ENCODE measurements around the gene PRDM5.

DNA sequence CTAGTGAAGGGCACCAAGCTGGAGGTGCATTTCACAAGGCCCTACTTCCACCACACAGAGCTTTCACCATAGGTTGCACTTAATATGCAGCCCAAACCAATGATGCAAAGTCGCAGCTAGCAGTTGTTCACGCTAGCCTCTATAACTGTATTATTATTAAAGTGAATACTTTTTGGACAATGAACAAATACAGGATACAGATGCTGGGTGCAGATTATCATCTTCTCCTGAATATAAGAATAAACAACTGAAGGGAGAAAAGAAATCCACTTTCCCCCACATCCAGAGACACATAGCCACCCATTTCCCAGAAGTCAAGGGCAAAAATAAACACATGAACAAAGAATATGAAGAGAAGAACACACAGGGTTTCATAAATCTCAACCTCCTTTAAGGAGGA lies 107.2 kb downstream of the PRDM5 start:
- TF ChIP-seq, protein P1, sequence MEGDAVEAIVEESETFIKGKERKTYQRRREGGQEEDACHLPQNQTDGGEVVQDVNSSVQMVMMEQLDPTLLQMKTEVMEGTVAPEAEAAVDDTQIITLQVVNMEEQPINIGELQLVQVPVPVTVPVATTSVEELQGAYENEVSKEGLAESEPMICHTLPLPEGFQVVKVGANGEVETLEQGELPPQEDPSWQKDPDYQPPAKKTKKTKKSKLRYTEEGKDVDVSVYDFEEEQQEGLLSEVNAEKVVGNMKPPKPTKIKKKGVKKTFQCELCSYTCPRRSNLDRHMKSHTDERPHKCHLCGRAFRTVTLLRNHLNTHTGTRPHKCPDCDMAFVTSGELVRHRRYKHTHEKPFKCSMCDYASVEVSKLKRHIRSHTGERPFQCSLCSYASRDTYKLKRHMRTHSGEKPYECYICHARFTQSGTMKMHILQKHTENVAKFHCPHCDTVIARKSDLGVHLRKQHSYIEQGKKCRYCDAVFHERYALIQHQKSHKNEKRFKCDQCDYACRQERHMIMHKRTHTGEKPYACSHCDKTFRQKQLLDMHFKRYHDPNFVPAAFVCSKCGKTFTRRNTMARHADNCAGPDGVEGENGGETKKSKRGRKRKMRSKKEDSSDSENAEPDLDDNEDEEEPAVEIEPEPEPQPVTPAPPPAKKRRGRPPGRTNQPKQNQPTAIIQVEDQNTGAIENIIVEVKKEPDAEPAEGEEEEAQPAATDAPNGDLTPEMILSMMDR (IDR thresholded peaks at IDR 0.05), result no peak
- no peak for TF ChIP-seq POLR2A (IDR thresholded peaks at IDR 0.05)

All from testis (tissue), 2 donors.